ENCODE results near the gene SF3B4.
"Not testable (repeated sequence)": the region's sequence is repeated elsewhere in the genome, so short reads cannot be mapped to it uniquely, and the experiment has no call there.

Gene SF3B4

GRCh38 chr1:149957548-149957947 lies 29.9 kb upstream of the SF3B4 start:
- H3K36me3 ChIP-seq (ENCODE audit: insufficient read depth, low read length): peaks cover 11% of the 10 kb centered on the region
- H2AFZ ChIP-seq (ENCODE audit: low read length, unreplicated experiment); H3K27ac ChIP-seq (ENCODE audit: low read depth, low read length); H3K4me3 ChIP-seq (ENCODE audit: low read depth, low read length); H3K79me2 ChIP-seq (ENCODE audit: control insufficient read depth, insufficient read depth, low read length, unreplicated experiment); H3K4me1 ChIP-seq (ENCODE audit: control insufficient read depth, insufficient read depth, low read length, unreplicated experiment); H3K27me3 ChIP-seq (ENCODE audit: insufficient read depth, low read length): not testable (repeated sequence)

- Histone ChIP-seq H3K79me2 (ENCODE audit: control insufficient read depth, insufficient read depth, low read length, unreplicated experiment) (no peaks in the 10 kb centered on the region), H3K4me3 (ENCODE audit: low read depth, low read length) (no peak overlapping the region), H2AFZ (ENCODE audit: low read length, unreplicated experiment) (no peak overlapping the region), H3K4me1 (ENCODE audit: control insufficient read depth, insufficient read depth, low read length, unreplicated experiment) (no peaks in the 10 kb centered on the region), H3K27ac (ENCODE audit: low read depth, low read length) (no peak overlapping the region), H3K36me3 (ENCODE audit: insufficient read depth, low read length) (peaks cover 3% of the 10 kb centered on the region; the same call in 1 of the 2 replicates), H3K27me3 (ENCODE audit: insufficient read depth, low read length) (no peaks in the 10 kb centered on the region)
These were observed 22.3 kb upstream of the SF3B4 start for GRCh38 chr1:149949911-149950310.

GRCh38 chr1:149945206-149945605 lies 17.6 kb upstream of the SF3B4 start:
- Histone ChIP-seq H3K4me3 (ENCODE audit: low read depth, low read length) (no peak overlapping the region), H3K27ac (ENCODE audit: low read depth, low read length) (no peak overlapping the region), H3K4me1 (ENCODE audit: control insufficient read depth, insufficient read depth, low read length, unreplicated experiment) (peaks cover 4% of the 10 kb centered on the region), H2AFZ (ENCODE audit: low read length, unreplicated experiment) (no peak overlapping the region), H3K79me2 (ENCODE audit: control insufficient read depth, insufficient read depth, low read length, unreplicated experiment) (no peaks in the 10 kb centered on the region), H3K36me3 (ENCODE audit: insufficient read depth, low read length) (peaks cover 3% of the 10 kb centered on the region; the same call in 1 of the 2 replicates), H3K27me3 (ENCODE audit: insufficient read depth, low read length) (no peaks in the 10 kb centered on the region)

- no peak overlapping the region for H3K4me3 ChIP-seq (ENCODE audit: low read depth, low read length)
- peaks cover 23% of the 10 kb centered on the region for H3K4me1 ChIP-seq (ENCODE audit: control insufficient read depth, insufficient read depth, low read length, unreplicated experiment)
- H3K79me2 ChIP-seq (ENCODE audit: control insufficient read depth, insufficient read depth, low read length, unreplicated experiment): no peaks in the 10 kb centered on the region
- peaks cover 3% of the 10 kb centered on the region; the same call in 1 of the 2 replicates for H3K36me3 ChIP-seq (ENCODE audit: insufficient read depth, low read length)
- H3K27ac ChIP-seq (ENCODE audit: low read depth, low read length): no peak overlapping the region
- no peak overlapping the region for H2AFZ ChIP-seq (ENCODE audit: low read length, unreplicated experiment)
- H3K27me3 ChIP-seq (ENCODE audit: insufficient read depth, low read length): no peaks in the 10 kb centered on the region
These were observed 15.3 kb upstream of the SF3B4 start for GRCh38 chr1:149942885-149943284.

GRCh38 chr1:149942207-149942606 lies 14.6 kb upstream of the SF3B4 start:
- no peak overlapping the region for H2AFZ ChIP-seq (ENCODE audit: low read length, unreplicated experiment)
- H3K27me3 ChIP-seq (ENCODE audit: insufficient read depth, low read length): no peaks in the 10 kb centered on the region
- H3K4me3 ChIP-seq (ENCODE audit: low read depth, low read length): no peak overlapping the region
- no peaks in the 10 kb centered on the region for H3K79me2 ChIP-seq (ENCODE audit: control insufficient read depth, insufficient read depth, low read length, unreplicated experiment)
- H3K4me1 ChIP-seq (ENCODE audit: control insufficient read depth, insufficient read depth, low read length, unreplicated experiment): peaks cover 30% of the 10 kb centered on the region
- H3K27ac ChIP-seq (ENCODE audit: low read depth, low read length): no peak overlapping the region
- peaks cover 3% of the 10 kb centered on the region; the same call in 1 of the 2 replicates for H3K36me3 ChIP-seq (ENCODE audit: insufficient read depth, low read length)

DNA sequence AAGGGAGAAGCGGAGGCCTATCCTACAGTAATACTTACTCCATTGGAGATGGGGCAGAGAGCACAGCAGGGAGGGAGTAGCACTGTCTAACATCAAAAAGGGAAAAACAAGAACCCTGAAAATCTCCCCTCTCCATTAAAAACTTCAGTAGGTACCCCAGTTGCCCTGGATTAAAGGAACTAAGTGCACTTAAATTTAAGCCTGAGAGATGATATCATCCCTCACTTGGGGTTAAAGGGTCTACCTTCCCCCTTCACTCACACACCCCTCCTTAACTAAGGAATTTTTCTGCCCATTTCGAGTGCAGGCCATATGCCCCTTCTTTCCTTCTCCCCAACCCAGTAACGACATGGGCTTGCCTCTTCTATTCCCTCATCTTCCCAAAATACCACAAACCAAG lies 12.8 kb upstream of the SF3B4 start:
- no peaks in the 10 kb centered on the region for H3K27me3 ChIP-seq (ENCODE audit: insufficient read depth, low read length)
- H3K36me3 ChIP-seq (ENCODE audit: insufficient read depth, low read length): peaks cover 2% of the 10 kb centered on the region; the same call in 1 of the 2 replicates
- peaks cover 11% of the 10 kb centered on the region for H3K79me2 ChIP-seq (ENCODE audit: control insufficient read depth, insufficient read depth, low read length, unreplicated experiment)
- H3K4me1 ChIP-seq (ENCODE audit: control insufficient read depth, insufficient read depth, low read length, unreplicated experiment): peaks cover 42% of the 10 kb centered on the region
- H2AFZ ChIP-seq (ENCODE audit: low read length, unreplicated experiment): no peak overlapping the region
- H3K27ac ChIP-seq (ENCODE audit: low read depth, low read length): 0 out of 2 replicates have a peak overlapping the region, but pooled peaks have one; percentile 51
- H3K4me3 ChIP-seq (ENCODE audit: low read depth, low read length): no peak overlapping the region

DNA sequence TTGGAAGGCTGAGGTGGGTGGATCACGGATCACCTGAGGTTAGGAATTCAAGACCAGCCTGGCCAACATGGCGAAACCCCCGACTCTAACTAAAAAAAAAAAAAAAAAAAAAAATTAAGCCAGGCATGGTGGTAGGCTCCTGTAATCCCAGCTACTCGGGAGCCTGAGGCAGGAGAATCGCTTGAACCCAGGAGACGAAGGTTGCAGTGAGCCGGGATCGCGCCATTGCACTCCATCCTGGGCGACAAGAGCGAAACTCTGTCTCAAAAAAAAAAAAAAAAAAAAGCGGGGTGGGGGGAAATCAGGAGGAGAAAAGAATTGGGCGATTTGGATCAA lies 11.0 kb upstream of the SF3B4 start:
- peak overlapping the region; percentile 52 for H3K4me3 ChIP-seq (ENCODE audit: low read depth, low read length)
- H2AFZ ChIP-seq (ENCODE audit: low read length, unreplicated experiment); H3K36me3 ChIP-seq (ENCODE audit: insufficient read depth, low read length); H3K27me3 ChIP-seq (ENCODE audit: insufficient read depth, low read length): not testable (repeated sequence)
- H3K27ac ChIP-seq (ENCODE audit: low read depth, low read length): peak overlapping the region; percentile 51; the same call in 1 of the 2 replicates
- peaks cover 11% of the 10 kb centered on the region for H3K79me2 ChIP-seq (ENCODE audit: control insufficient read depth, insufficient read depth, low read length, unreplicated experiment)
- H3K4me1 ChIP-seq (ENCODE audit: control insufficient read depth, insufficient read depth, low read length, unreplicated experiment): peaks cover 44% of the 10 kb centered on the region

GRCh38 chr1:149937759-149938158 lies 10.2 kb upstream of the SF3B4 start:
- Histone ChIP-seq H3K79me2 (ENCODE audit: control insufficient read depth, insufficient read depth, low read length, unreplicated experiment) (peaks cover 11% of the 10 kb centered on the region), H2AFZ (ENCODE audit: low read length, unreplicated experiment) (no peak overlapping the region)

GRCh38 chr1:149936992-149937705 lies 9.5 kb upstream of the SF3B4 start:
- Histone ChIP-seq H3K27me3 (ENCODE audit: insufficient read depth, low read length) (no peaks in the 10 kb centered on the region), H3K27ac (ENCODE audit: low read depth, low read length) (peak overlapping the region; percentile 29; the same call in 1 of the 2 replicates), H3K4me3 (ENCODE audit: low read depth, low read length) (peak overlapping the region; percentile 86), H3K79me2 (ENCODE audit: control insufficient read depth, insufficient read depth, low read length, unreplicated experiment) (peaks cover 11% of the 10 kb centered on the region), H2AFZ (ENCODE audit: low read length, unreplicated experiment) (peak overlapping the region; percentile 89), H3K36me3 (ENCODE audit: insufficient read depth, low read length) (no peaks in the 10 kb centered on the region), H3K4me1 (ENCODE audit: control insufficient read depth, insufficient read depth, low read length, unreplicated experiment) (peaks cover 44% of the 10 kb centered on the region)

More at GRCh38 chr1:149937759-149938158, 10.2 kb upstream of the SF3B4 start:
- H3K27ac ChIP-seq (ENCODE audit: low read depth, low read length): peak overlapping the region; percentile 20; the same call in 1 of the 2 replicates
- peaks cover 44% of the 10 kb centered on the region for H3K4me1 ChIP-seq (ENCODE audit: control insufficient read depth, insufficient read depth, low read length, unreplicated experiment)
- H3K36me3 ChIP-seq (ENCODE audit: insufficient read depth, low read length): no peaks in the 10 kb centered on the region
- no peaks in the 10 kb centered on the region for H3K27me3 ChIP-seq (ENCODE audit: insufficient read depth, low read length)
- H3K4me3 ChIP-seq (ENCODE audit: low read depth, low read length): peak overlapping the region; percentile 86

DNA sequence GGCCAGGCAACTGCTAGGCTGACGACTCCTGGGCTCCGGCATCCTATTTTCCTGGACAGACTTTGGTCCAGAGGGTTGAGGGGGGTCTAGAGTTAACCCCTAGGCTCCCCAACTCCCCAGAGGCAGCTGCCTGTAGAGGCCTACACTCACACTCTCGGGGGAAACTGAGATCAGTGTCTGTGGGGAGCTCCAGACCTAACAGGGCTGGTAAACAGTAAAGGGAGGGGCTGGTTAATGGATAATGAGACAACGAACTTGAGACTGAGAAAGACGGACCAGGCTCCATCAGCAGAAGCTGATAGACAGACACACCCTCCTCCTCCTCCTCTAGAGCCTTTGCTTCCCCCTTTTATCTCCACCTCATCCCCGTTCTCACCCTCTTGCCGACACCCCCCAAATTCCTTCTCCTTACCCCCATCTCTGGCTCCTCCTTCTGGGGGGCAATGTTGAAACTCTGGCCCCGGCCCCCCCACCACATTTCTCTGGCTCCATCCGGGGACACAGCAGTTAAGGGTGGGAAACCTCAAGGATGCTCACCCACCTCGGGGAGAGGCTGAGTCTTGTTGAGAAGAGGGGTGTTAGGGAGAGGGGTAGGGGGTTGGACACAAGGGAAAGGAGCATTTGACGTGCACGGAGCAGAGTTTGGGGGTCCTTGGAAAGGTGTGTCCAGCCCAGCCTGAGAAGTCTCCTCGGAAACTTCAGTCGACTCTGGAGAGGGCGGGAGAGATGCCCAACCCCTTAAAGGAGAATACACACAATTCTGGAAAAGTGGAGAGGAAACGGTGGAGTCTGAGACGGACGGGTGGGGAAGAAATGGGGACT lies 8.8 kb upstream of the SF3B4 start, which contains the start of gene MTMR11:
MTMR11 (minus strand) TSS at position 710 of the 822 bp plus-strand sequence; CDS start at position 478, 232 bp downstream.
- Histone ChIP-seq H3K27ac (ENCODE audit: low read depth, low read length) (peak within 1 kb of the TSS; percentile 29; the same call in 1 of the 2 replicates), H2AFZ (ENCODE audit: low read length, unreplicated experiment) (peak within 1 kb of the TSS; percentile 89), H3K36me3 (ENCODE audit: insufficient read depth, low read length) (no peaks in the 10 kb centered on the region), H3K27me3 (ENCODE audit: insufficient read depth, low read length) (no peaks in the 10 kb centered on the region), H3K4me3 (ENCODE audit: low read depth, low read length) (peak within 1 kb of the TSS; percentile 86), H3K4me1 (ENCODE audit: control insufficient read depth, insufficient read depth, low read length, unreplicated experiment) (peaks cover 49% of the 10 kb centered on the region), H3K79me2 (ENCODE audit: control insufficient read depth, insufficient read depth, low read length, unreplicated experiment) (peaks cover 11% of the 10 kb centered on the region)

Data from ACC112 (cell line).